ENCODE data around the gene LIMS2.
A peak's percentile ranks its signal among the peaks of the same experiment; 100 is the strongest.

Gene LIMS2

DNA sequence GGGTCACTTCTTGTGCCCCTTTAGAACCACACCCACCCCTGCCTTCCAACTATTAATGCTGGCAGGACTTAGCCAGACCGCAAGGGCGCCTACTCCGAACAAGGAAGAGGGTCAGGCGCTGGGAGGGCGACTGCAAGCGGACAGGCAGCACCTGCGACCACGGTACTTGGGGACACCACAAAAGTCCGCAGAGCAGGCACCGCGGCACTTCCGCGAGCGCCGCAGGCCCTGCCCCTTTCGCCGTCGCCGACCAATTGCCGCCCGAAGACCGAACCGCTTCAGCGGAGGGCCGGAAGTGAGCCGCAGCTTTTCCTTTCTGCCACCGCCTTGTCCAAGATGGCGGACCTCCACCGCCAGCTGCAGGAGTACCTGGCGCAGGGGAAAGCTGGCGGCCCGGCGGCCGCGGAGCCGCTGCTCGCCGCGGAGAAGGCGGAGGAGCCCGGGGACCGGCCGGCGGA lies 25.9 kb upstream of the LIMS2 start, which contains the start of gene SFT2D3:
Gene SFT2D3 (plus strand): TSS at position 305 of the 458 bp plus-strand sequence. CDS start 32 bp downstream, at position 337.
- DNase-seq (ENCODE audit: low read depth in 2 of 2) = peak; percentile 81 to 84

DNA sequence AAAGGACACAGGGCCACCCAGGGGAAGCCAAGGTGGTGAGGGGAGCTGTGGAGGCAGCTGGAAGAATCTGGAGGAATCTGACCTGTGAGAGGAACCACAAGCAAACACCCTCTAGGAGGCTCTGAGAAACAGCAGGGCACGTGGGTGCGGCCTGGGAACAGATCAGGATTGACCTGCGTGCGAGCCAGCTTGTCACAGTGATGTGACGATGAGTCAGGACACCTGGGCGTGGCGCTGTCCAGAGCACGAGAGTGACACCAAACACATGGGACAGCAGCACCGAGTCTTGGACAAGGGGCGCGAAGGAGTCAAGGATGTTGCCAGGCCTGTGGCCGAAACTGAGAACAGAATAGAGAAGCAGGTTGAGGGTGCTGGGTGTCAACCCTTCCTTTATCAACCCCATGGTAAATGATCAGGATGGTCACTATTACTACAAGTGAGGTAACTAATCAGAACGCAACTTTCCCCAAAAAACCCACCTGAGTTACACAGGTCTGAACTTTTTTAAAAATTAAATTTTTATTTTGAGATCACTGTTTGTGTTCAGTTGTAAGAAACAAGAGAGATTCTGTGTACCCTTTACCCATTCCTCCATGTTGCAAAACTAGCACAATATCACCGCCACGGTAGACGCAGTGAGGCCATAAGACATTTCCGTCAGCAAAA lies 25.3 kb upstream of the LIMS2 start:
- no peak for DNase-seq (ENCODE audit: low read depth in 2 of 2)

DNA sequence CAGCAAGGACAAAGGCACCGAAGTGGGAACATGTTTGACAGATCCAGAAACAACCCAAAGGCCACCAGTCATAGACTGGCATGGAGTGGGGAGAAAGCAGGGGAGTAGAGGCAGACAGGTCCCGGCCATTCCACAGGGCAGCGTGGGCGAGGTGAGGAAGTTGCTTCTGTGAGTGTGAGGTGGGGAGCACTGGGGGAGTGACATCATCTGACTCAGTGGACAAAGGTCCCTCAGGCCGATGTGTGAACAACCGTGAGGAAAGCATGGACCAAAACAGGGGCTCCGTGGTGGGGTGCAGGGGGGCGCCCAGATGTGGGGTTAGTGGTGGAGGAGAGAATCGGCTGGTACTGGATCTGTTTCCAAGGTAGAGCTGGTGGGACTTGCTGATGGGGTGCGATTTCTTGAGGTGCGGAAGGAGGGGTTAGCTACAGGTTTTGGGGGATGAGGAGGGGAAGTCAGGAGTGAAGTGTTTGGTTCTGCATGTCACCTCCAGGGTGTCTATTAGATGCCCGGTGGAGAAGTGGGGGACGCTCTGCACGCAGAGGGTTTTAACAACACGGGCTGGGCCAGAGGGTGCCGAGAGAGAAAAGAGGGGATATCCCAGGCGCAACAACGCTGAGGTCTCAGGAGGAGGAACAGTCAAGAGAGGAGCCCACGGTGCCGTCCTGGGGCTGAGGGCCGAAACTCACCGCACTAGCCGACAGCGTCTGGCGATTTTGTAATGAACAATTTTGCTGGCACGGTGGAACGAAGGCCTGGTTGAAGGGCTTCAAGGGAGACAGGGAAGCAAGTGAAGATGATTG lies 23.4 kb upstream of the LIMS2 start:
- no peak for DNase-seq (ENCODE audit: low read depth in 2 of 2)

DNA sequence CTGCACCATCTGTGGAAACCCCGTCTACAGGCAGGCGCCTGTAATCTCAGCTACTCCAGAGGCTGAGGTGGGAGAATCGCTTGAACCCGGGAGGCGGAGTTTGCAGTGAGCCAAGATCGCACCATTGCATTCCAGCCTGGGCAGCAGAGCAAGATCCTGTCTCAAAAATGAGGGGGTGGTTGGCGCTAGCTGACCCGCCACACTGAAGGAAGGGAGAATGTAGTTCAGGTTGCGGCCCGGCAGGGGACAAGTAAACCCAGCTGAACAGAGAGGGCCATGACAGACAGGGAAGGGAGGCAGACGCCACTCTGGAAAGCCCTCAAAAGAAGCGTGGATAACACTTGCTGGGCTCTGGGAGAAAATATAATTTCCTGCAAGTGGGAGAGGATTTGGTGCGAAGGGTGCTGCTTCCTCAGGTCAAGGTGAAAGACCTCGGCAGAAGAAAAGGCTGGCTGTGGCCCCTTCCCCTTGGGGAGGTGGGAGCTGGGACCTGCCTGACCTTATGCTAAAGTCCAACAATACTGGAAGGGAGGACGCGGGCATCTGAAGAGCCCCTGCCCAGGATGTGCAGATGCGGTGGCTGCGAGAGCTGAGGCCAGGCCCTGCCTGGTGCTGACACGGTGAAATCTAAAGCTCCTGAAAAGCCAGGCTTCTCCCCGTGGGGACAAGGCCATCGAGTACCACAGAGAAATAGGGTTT lies 22.3 kb upstream of the LIMS2 start:
- DNase-seq (ENCODE audit: low read depth in 2 of 2) = no peak

DNA sequence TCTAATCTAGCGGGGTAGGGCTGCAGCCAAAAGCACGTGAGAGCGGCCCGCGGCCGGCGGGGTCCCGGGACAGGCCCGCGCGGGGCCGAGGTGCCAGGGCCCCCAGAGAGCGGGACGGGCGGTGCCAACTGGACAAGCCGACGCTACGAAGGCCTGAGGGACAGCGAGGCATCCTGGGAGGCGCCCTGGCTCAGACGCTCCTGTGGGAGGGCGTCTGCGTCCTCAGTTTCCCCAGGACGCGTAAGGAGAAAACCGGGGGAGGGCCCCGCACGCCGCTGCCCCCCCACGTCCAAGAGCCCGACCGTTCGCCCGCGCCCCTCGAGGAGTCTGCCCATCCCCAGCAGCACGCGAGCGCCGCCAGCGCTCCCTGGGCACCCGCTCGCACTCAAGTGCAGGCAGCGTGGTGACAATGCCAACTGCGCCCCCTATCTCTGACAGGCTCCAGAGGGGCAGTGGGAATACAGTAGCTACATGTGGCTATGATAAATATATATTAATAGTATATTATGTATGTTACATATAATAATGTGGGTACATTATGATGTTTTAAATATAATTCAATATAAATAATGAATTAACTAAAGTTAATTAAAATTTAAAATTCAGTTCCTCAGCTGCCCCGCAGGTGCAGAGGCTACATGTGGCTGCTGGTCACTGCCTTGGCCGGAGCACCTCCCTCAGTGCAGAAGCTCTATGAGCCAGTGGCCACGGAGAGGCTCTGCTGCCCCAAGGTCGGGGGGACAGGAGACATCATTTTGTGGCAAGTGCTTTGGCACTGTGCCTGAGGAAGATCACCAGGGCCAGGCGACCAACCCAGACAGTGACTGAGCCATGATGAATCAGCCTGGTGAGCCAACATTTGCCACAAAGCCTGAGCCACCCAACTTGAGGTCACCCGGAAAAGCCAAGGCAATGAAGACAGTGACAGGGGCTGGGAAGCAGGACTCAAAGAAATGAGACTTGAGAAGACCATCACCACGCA lies 20.5 kb upstream of the LIMS2 start:
- peak in 1 of 2 donors; percentile 36 for DNase-seq (ENCODE audit: low read depth in 2 of 2)

DNA sequence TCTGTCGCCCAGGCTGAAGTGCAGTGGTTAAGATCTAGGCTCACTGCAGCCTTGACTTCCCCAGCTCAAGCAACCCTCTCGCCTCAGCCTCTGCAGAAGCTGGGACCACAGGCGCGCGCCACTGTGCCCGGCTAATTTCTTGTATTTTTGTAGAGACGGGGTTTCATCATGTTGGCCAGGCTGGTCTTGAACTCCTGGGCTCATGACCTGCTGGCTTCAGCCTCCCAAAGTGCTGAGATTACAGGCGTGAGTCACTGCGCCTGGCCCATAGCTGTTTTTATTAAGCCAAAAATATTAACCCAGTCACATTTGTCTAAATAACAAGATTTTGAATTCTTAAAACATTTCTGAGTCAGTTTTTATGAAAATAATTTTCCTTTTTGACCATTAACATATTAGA lies 19.7 kb upstream of the LIMS2 start:
- no peak for DNase-seq (ENCODE audit: low read depth in 2 of 2)

DNA sequence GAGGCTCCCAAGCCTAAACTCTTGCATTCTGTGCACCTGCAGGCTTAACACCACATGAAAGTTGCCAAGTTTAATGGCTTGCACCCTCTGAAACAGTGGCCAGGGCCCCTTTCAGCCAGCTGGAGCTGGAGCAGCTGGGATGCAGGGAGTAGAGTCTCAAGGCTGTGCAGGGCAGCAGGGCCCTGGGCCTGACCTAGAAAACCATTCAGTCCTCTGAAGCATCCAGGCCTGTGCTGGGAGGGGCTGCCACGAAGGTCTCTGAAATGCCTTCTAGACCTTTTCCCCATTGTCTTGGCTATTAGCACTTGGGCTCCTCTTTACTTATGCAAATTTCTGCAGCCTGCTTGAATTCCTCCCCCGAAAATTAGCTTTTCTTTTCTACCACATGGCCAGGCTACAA lies 15.4 kb upstream of the LIMS2 start:
- DNase-seq (ENCODE audit: low read depth in 2 of 2) = no peak

DNA sequence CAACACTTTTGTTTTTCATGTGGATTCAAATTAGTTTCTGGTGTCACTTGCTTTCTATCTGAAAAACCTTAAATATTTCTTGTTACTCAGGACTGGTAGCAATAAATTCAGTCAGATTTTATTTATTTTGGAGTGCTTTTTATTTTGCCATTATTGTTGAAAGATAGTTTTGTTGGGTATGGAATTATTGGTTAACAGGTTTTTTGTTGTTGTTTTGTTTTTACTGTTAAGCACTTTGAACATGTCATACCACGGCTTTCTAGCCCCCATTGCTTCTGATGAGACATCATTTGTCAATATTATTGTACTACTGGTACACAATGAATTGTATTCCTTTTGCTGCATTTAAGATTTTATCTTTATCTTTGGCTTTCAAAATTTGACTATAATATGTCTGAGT lies 13.1 kb upstream of the LIMS2 start:
- DNase-seq (ENCODE audit: low read depth in 2 of 2) = no peak

DNA sequence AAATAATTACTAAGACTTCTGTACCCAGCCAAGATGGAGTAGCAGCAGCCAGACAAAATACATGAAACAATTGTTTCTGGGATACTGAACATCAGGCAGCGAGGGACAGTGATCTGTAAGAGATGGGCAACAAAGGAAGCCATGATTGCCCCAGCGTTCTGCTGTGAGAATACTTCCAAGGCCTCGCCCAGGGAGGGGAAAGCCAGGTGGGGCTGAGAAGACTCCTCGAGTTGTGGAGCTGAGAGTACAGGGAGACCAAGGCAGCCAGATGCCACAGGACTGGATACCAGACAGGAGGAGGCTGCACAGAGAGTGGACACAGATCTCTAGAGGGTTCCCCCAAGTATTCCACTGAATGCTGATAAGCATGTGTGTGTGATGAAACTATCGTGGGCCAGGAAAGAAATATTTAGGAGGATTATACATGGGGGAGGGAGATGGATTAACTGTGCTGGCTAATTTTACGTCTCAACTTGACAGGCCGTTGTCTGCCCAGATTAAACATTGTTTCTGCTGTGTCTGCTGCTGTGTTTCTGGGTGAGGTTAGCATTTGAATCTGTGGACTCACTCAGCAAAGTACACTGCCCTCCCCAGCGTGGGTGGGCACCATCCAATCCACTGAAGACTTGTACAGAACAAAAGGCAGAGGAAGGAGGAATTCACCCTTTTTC lies 10.2 kb upstream of the LIMS2 start:
- no peak for DNase-seq (ENCODE audit: low read depth in 2 of 2)

DNA sequence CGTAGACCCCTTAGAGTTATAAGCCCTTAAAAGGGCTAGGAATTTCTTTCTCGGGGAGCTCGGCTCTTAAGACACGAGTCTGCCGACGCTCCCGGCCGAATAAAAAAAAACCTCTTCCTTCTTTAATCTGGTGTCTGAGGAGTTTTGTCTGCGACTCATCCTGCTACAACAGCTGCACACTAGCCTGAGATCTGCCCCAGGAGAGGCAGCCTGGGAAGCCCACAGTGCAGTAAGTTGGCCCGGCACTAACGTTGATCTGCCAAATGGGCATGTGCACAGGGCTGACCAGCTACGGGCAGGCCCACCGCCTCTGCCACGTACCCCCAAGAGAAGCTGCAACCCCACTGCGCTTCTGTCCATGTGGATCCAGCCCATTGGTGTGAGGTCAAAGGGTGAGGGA lies 8.4 kb upstream of the LIMS2 start:
- DNase-seq (ENCODE audit: low read depth in 2 of 2) = no peak

DNA sequence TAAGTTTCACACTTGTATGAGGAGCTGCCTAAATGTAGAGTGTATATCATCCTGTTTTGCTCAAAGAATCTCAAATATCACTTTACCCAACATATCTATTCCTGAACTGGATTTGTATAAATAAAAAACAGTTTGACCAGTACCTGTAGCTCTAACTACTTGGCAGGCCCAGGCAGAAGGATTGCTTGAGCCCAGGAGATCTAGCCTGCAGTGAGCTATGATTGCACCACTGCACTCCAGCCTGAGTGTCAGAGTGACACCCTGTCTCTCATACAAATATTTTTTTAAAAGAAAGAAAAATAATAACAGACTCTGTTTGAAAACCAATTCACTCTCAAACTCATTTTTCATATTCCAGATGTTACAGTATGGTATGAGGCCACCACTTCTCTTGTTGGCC lies 7.7 kb upstream of the LIMS2 start:
- DNase-seq (ENCODE audit: low read depth in 2 of 2) = no peak

DNA sequence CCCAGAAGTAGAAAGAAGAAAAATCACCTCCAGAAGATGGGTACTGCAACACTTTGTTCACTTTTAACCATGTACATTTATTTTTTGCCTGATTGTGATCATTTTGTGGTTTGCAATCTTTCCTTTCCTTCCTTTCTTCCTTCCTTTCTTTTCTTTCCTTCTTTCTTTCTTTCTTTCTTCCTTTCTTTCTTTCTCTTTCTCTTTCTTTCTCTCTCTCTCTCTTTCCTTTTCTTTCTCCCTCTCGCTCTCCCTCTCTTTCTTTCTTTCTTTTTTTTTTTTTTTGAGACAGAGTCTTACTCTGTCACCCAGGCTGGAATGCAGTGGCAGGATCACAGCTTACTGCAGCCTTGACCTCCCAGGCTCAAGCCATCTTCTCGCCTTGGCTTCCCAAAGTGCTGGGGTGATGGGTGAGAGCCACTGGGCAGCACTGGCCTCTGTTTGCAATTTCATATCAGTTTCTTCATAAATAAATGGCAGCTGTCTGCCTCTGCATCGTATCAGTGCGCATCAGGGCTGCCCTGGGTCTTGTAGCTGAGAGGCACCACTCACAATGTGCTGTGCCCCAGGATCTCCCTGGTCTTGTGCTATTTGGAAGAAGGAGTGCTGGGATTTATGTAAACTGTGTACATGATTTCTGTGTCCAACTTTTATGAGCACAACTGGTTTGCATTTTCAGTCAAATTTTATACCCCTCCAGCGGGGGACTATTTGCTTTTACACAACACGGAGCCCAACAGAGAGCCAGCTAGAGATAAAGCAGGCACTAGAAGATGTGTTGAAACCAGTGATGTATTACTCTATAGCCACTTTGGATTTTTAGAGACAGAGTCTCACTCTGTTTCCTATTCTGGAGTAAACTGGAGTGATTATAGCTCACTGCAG lies 6.9 kb upstream of the LIMS2 start:
- no peak for DNase-seq (ENCODE audit: low read depth in 2 of 2)

DNA sequence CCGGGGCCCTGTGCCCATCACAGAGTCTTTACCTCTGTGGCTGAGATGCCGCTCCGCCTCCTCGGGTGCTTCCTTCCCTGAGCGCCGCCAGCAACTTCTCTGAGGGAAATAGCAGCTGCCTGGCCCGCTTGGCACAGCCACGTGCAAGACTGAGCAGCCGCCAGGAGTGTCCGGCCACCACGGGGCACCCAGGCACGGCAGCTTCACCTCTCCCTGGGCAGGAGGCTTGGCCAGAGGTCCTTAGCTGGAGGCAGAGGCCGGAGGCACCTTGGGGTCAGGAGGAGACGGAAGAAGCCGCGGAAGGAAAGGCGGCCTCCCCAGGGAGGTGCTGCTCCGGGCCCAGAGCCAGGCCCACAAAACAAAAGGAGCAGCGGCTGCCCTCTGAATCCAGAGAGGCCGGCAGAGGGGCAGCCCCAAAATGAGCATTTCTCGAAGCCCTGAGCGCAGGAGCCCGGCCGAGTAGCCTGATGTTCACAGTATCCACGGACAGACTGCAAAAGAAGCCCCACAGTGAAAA lies 6.0 kb upstream of the LIMS2 start:
- DNase-seq (ENCODE audit: low read depth in 2 of 2) = no peak

DNA sequence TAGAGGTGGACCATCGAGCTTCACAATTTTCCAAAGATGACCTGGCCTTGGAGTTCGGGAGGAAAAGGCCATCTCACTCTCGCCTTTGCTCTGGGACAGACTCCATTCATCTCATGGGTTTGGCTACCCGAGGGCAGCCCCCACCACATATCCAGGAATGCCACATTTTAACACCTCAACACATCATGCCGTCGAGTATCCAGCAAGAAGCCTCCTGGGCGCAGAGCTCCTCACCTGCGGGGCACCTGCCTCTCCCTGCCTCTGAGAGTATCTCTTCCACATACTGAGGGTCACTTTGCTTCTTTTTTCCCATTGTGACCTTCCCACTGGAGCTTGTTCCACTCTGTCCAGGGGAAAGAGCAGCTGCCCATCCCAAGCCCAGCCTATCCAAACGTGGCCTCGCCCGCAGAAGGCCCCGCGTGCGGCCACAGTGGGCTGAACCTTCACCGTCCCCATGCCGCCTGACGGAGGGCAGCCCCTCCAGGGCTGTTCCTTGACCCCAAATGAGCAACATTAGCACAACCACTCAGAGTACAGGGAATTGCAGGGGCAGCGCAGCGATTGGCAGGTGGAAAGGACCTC lies 5.5 kb upstream of the LIMS2 start:
- no peak for DNase-seq (ENCODE audit: low read depth in 2 of 2)

DNA sequence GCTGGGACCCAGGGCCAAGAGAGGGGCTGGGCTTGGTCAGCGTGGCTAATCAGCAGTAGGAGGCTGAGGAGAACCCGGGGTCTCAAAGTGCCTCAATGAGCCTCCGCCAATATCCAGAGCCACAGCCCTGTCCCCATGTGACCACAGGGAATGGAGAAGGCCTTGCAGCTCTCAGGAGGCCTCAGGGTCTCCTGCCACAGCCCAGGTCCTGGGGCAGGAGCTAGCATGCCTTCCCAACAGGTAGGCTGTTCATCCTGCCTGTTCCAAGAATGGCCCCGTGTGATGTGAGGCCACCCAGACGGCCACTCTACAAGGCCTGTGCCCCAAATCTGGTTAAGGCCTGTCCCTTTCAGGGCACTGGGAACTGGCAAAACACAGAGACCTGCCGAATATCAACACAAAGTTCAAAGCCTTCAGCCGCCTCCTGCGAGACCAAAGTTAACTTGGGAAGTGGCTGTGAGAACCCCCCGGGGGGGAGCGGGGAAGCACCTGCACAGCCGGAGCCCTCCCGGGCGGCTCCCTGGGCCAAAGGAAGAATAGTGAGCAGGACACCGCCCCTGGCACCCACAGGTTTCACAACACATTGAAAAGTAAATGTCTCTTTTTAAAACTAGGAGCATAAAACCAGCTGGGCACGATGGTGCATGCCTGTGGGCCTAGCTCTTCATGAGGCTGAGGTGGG lies 4.5 kb upstream of the LIMS2 start:
- DNase-seq (ENCODE audit: low read depth in 2 of 2) = no peak

DNA sequence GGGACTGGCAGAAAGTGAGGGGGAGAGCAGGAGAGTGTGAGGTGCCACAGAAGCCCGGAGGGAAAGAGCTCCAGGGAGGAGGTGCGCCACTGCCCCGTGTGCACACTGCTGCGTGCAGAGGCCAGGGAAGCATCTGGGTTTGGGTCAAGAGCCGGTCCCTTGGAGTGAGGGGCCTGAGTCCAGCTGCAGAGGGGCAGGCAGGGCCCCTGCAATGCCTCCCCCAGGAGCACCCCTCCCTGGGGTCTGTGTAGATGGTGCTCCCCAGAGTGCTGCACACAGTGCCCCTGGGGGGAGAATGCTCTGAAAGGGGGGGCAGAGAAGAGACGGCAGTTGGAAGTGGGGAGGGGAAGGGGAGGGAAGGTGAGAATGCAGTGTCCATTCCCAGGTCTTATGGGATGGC lies 3.7 kb upstream of the LIMS2 start:
- DNase-seq (ENCODE audit: low read depth in 2 of 2) = no peak

DNA sequence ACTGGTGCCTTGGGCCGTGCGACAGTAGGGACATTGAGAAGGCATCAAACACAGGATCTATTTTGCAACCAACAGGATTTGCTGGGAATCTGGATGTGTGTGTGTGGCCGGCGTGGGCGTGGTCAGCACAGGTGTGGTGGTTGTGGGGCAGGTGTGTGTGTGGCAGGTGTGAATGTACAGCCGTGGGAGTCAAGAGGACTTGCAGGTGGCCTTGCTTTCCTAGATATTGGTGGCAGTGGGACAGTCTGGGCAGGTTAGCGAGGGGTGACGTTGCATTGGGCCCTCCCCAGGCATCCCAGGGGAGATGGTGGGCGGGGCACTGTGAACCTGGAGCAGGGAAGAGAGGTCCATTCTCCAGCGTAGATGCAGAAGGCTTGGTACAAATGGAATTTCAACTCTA lies 3.2 kb upstream of the LIMS2 start:
- no peak for DNase-seq (ENCODE audit: low read depth in 2 of 2)

DNA sequence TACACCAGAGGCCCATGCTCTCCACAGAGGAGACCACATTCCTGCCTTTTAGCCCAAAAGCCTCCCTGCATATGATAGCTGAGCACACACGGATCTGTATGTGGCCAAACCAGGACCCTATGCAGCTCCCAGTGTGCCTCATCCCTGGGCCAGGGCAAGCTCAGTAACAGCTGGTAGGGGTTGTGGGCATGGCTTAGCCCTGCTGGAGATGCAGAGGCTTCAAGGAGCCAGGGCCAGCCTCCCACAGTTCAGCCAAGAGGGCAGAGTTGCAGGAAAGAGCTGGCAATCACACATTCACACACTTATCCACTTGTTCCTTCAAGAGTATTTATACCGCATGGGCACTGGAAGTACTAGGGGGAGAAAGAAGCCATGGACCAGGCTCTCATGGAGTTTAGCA lies 1.6 kb upstream of the LIMS2 start:
- no peak for DNase-seq (ENCODE audit: low read depth in 2 of 2)

All from stimulated activated CD8-positive, alpha-beta memory T cell treated with anti-CD3 and anti-CD28 coated beads, Interleukin-15, amount 100 ng/mL, for 4 hours (primary cell).